Measurements from ENCODE around the gene PRKCH.
"Not testable (repeated sequence)": the region's sequence is repeated elsewhere in the genome, so short reads cannot be mapped to it uniquely, and the experiment has no call there.

The PRKCH gene

GRCh38 chr14:61315313-61315712 is 6.1 kb upstream of the PRKCH start:
- DNase-seq, result no peak

GRCh38 chr14:61319086-61319485 is 2.3 kb upstream of the PRKCH start:
- DNase-seq, result no peak

GRCh38 chr14:61319706-61320105 is 1.7 kb upstream of the PRKCH start:
- no peak for DNase-seq

- not testable (repeated sequence) for DNase-seq
Observed at GRCh38 chr14:61320170-61320569, 1.2 kb upstream of the PRKCH start.

DNA sequence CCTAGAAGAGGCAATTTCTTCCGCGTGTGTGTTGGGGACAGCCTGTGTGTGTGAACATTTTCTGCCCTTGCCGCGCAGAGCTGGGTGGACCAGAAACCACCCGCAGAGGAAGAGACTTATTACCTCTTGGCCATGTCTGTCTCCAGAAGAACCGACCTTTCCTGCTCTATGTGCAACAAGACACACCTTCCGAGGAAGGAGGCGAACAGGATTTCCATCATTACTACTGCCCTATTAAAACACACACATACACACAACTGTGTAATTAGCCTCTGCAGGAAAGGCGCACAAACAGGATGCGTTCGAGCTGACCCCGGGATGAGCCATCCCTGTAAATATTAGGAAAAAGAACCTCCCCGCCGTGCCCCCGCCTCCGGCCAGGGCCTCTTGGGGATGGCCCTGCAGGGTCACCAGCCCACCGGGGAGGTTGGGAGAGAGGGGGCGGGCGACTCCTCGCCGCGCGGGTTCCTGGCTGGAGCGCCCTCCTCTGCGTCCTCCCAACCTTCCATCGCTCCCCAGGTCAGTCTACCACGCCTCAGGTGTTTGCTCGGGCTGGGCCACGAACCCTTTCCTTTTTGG is 484 bp upstream of the PRKCH start:
- no peak for DNase-seq

DNA sequence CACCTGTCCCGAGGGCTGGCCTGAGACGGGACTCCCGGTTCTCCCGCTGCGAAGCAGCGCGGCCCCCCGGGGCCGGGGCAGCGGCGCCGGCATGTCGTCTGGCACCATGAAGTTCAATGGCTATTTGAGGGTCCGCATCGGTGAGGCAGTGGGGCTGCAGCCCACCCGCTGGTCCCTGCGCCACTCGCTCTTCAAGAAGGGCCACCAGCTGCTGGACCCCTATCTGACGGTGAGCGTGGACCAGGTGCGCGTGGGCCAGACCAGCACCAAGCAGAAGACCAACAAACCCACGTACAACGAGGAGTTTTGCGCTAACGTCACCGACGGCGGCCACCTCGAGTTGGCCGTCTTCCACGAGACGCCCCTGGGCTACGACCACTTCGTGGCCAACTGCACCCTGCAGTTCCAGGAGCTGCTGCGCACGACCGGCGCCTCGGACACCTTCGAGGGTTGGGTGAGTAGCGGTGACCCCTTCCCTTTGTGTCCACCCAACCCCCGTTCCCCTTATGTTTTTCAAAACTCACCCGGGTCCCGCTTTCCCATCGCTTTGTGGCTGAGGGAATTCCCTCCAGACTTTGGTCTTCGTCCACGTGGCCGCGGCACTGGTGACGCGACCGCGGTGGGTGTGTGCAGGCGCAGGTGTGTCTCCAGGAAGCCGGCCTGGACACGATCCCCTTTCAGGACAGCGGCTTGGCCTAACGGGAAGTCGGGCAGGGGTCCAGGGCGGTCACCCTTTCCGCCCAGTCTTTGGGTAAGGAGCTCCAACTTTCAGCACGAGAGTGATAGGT is 826 bp downstream of the PRKCH start:
- peak; percentile 72 for DNase-seq

DNA sequence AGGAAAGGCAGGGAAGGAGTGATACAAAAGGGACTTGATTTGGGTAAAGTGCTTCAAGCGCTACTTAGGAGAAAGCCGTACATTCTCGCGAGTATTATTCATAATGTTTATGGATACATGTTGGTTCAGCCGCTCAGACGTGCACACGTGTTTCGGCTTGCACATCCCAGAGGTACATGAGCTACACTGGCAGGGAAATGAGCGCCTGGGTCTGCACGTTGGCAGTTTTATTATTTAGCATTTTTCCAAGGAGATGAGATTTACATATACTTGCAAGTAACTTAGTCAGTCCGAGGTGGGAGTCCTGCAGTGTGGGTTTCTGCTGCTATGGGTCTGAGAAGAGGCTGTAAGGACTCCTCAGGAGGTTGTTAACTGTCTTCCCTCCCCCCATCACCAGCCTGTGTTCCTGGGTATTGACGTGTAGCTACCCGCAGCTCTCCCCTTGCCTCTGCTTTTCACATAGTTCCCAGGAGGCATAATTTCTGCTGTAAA is 1.5 kb downstream of the PRKCH start:
- peak; percentile 72 for DNase-seq

- no peak for DNase-seq
Observed at GRCh38 chr14:61323970-61324369, 2.6 kb downstream of the PRKCH start.

DNA sequence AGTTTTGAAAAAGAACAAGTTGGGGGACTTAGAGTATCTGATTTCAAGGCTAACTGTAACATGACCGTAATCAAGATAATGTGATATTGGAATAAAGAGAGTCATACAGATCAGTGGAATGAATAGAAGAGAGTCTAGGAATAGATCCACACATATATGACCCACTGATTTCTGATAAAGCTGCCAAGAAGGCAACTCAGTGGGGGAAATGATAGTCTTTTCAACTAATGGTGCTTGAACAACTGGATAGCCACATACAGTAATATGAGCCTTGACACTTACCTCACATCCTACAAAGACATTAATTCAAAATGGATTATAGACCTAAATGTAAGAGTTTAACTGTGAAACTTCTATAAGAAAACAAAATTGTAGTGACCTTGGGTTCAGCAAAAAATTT is 3.8 kb downstream of the PRKCH start:
- DNase-seq, result no peak

DNA sequence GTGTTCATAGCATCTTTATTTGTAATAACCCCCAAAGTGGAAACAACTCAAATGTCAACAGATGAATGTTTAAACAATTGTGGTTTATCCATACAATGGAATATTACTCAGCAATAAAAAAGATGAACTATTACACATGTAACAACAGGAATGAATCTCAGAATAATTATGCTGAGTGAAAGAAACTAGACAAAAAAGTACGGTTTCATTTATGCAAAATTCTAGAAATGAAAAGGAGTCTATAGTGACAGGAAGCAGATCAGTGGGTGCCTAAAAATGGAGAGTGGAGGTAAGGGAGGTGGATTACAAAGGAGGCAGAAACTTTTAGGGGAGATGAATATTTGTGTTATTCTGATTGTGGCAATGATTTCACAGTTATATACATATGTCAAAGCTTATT is 4.8 kb downstream of the PRKCH start:
- no peak for DNase-seq

DNA sequence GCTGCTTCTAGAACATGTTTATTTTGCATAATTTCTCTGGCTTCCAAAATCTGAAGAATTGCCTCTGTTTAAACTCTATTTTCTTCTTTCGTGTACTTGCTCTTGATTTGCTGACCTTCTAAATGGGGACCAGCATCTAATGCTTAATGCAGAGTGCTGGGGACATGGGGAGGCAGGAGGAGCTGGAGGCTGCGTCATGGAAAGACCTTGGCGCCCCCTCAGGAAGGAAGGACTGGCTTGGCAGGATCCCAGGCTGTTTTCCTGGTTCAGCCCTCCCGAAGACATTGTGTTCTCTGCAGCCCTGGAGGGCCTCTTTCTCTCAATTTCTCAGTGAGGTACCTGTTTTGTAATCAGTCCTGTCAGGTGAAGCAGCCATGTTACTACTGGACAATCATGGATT is 5.5 kb downstream of the PRKCH start:
- DNase-seq, result no peak

GRCh38 chr14:61328626-61329262 is 7.4 kb downstream of the PRKCH start:
- DNase-seq, result no peak

- no peak for DNase-seq
Observed at GRCh38 chr14:61329478-61330051, 8.2 kb downstream of the PRKCH start.

GRCh38 chr14:61330511-61330910 is 9.1 kb downstream of the PRKCH start:
- DNase-seq, result no peak

- DNase-seq, result no peak
Observed at GRCh38 chr14:61331992-61332657, 10.7 kb downstream of the PRKCH start.

DNA sequence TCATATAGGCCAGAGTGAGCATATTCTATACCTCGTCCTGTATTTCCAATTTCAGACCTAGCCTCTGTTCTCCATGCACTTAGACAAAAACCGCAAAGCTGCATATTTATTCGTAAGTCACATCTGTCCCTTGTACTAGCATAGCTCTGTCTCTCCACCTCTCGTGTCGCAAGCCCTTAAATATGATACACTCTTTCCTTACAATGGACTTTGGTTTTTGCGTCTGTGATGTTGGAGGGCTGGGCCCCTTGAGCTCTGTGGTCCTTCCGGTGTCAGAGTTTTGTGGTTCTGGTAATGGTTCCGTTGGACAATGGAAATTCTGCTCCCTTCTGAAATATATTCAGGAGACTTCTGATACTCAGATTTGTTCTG is 11.3 kb downstream of the PRKCH start:
- no peak for DNase-seq

DNA sequence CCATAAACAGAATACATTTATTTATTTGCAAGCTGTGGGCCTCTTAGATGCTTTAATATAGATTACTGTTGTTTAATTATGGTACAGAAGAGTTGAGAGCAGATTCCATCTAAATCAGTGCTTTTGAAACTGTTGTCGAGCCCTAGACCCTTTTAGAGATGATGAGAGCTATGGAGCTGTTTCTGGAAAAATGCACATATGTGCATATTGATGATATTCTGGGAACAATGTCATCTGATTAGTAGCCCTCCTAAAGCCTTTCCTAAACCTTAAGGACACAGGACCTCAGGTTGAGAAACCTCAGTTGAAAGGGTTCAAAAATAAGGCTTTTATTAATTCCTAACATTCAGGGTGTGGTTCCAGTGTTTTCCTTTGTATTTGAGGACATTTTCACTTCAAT is 11.7 kb downstream of the PRKCH start:
- no peak for DNase-seq

- DNase-seq, result no peak
Observed at GRCh38 chr14:61334197-61334701, 12.9 kb downstream of the PRKCH start.

- DNase-seq, result no peak
Observed at GRCh38 chr14:61335049-61335448, 13.7 kb downstream of the PRKCH start.

DNA sequence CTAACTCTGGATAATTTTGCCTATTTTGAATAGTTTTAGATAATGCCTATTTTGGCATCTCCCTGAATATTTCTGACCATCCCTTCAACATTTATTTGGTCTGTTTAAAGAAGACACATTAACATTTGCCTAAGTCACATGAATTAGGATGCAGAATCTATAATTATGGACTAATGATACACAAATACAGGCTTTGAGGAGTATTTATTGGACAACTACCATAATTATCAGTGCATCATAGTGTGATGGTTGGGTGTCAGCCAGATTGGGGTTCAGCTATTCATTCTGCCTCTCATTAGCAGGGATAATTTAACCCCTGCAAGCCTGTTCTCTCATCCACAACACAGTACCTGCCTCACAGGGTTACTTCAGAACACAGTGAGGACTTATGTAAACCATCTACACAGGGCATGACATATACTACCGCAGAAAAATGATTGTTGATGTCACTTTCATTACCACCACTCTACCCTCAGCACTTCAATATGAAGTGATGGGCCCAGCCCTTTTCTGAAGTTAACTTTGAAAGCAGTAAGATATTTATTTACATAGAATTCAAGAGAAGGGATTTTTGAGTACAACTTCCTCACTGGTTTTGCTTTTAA is 14.4 kb downstream of the PRKCH start:
- DNase-seq, result no peak

DNA sequence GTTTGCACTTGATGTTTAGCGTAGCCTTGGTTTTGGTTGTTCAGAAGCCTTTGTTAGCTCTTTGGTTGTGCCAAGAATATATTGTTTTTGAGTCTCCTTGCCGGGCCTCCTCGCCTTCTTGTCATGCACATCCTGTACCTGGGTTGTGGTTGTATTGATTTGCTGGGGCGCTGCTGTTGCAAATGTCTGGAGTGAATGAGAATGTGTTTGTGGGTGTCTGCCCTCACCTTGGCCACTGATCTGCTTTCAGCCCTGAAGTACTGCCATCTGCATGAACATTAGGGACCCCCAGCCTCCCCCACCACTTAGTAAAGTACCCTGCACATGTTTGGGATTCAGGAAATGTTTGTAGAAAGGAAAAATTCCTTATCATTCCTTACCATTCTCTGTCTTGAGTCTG is 16.5 kb downstream of the PRKCH start:
- DNase-seq, result no peak

- DNase-seq, result no peak
Observed at GRCh38 chr14:61338457-61338856, 17.1 kb downstream of the PRKCH start.
